H1 (cell line): Measurements from ENCODE around the gene RASSF3. TPM values are rescaled to one million over a fixed set of nuclear protein-coding genes. Genes with fewer than 3 reads are reported as not detected.

ENCODE experiments used
- CTCF ChIA-PET: fragments of 300-600 bp; sonication (Branson Sonifier 250); formaldehyde crosslinking; loops from one replicate; lab custom pipeline; 2021; ENCODE audit not compliant: partially characterized antibody; lab: Charles Lee
- POLR2A ChIA-PET: fragments of 300-600 bp; sonication (Branson Sonifier 250); formaldehyde crosslinking; loops from one replicate; lab custom pipeline; 2021; ENCODE audit warnings: inconsistent platforms; ENCODE audit not compliant: partially characterized antibody; lab: Charles Lee
- DNase-seq, 2 experiments: peaks; one replicate each; pipeline versions ENCODE4 v3.0.0 to v3.0.0-alpha.2; 2010 to 2022; ENCODE audit warnings: low spot score in 2 of 2, low read depth in 1 of 2, mixed read lengths in 1 of 2
- FAIRE-seq: peaks from 2 replicates; lab custom pipeline; 2011; peaks lifted over from hg19 to GRCh38; lab: Jason Lieb, UNC
- H2AFZ ChIP-seq: 2 replicates; pipeline ENCODE4 v1.8.1; 2012; ENCODE audit warnings: low read length, inconsistent platforms
- H2AK5ac ChIP-seq: 2 replicates; pipeline ENCODE4 v1.6.1; 2013; ENCODE audit warnings: low read depth, low read length
- H2BK120ac ChIP-seq: replicated peaks from 2 replicates; pipeline ENCODE3; 2013; ENCODE audit warnings: low read depth, low read length, inconsistent platforms
- H2BK12ac ChIP-seq: 2 replicates; pipeline ENCODE4 v1.6.1; 2013; ENCODE audit warnings: low read depth, low read length
- H2BK15ac ChIP-seq: 2 replicates; pipeline ENCODE4 v1.6.1; 2013; ENCODE audit warnings: low read length
- H2BK20ac ChIP-seq: 2 replicates; pipeline ENCODE4 v1.6.1; 2013; ENCODE audit warnings: low read length
- H2BK5ac ChIP-seq: 2 replicates; pipeline ENCODE4 v1.6.1; 2013; ENCODE audit warnings: low read depth, low read length
- H3K14ac ChIP-seq: 2 replicates; pipeline ENCODE4 v1.6.1; 2013; ENCODE audit warnings: inconsistent platforms; ENCODE audit not compliant: insufficient read length
- H3K18ac ChIP-seq: 2 replicates; pipeline ENCODE4 v1.6.1; 2013; ENCODE audit warnings: low read length; ENCODE audit errors: extremely low read depth
- H3K23ac ChIP-seq: 2 replicates; pipeline ENCODE4 v1.6.1; 2013; ENCODE audit warnings: inconsistent platforms; ENCODE audit not compliant: insufficient read length
- H3K23me2 ChIP-seq: 2 replicates; pipeline ENCODE4 v1.6.1; 2013; ENCODE audit warnings: low read depth, low read length
- H3K27ac ChIP-seq: 2 replicates; pipeline ENCODE4 v1.6.1; 2011; ENCODE audit warnings: low read depth, low read length, inconsistent platforms
- H3K27me3 ChIP-seq, 4 experiments: replicated peaks in 1 of 4; 1 replicate in 1 of 4; 2 replicates in 3 of 4; pipeline versions ENCODE4 v1.6.1 to v1.8.1; 2011 to 2013; ENCODE audit warnings: low read length in 3 of 4, mild to moderate bottlenecking in 3 of 4, inconsistent platforms in 2 of 4, mixed read lengths in 2 of 4, moderate library complexity in 1 of 4; ENCODE audit not compliant: control insufficient read depth in 3 of 4, insufficient read depth in 3 of 4; ENCODE audit errors: extremely low read depth in 1 of 4
- H3K36me3 ChIP-seq, 4 experiments: 2 replicates each; pipeline versions ENCODE4 v1.6.1 to v1.8.1; 2011 to 2013; ENCODE audit warnings: mild to moderate bottlenecking in 4 of 4, low read length in 3 of 4, moderate library complexity in 2 of 4, control low read depth in 1 of 4, inconsistent platforms in 1 of 4; ENCODE audit not compliant: insufficient read depth in 4 of 4, control insufficient read depth in 2 of 4
- H3K4ac ChIP-seq: replicated peaks from 2 replicates; pipeline ENCODE3; 2013; ENCODE audit warnings: low read length, low read depth, mixed read lengths, inconsistent platforms; ENCODE audit not compliant: insufficient read length
- H3K4me1 ChIP-seq, 4 experiments: replicated peaks in 1 of 4; 1 replicate in 1 of 4; 2 replicates in 3 of 4; pipeline versions ENCODE4 v1.6.1 to v1.8.1; 2011 to 2013; ENCODE audit warnings: low read length in 3 of 4, inconsistent platforms in 2 of 4, mixed read lengths in 1 of 4; ENCODE audit not compliant: insufficient read depth in 4 of 4, control insufficient read depth in 3 of 4
- H3K4me2 ChIP-seq, 2 experiments: 2 replicates each; pipeline versions ENCODE4 v1.6.1 to v1.8.1; 2011 to 2013; ENCODE audit warnings: low read depth in 2 of 2, low read length in 2 of 2, control low read depth in 1 of 2, inconsistent platforms in 1 of 2, mild to moderate bottlenecking in 1 of 2; ENCODE audit not compliant: insufficient read depth in 1 of 2
- H3K4me3 ChIP-seq, 4 experiments: fragments of 200-600, 300-600 bp in 1 of 4; sonication (generic), shearing (Covaris generic), sonication (Bioruptor Twin) in 1 of 4; 2 replicates each; pipeline versions ENCODE4 v1.5.1 to v1.8.1; 2011 to 2016; ENCODE audit warnings: low read length in 4 of 4, low read depth in 3 of 4, control low read depth in 2 of 4, inconsistent platforms in 2 of 4, mild to moderate bottlenecking in 2 of 4, mixed read lengths in 1 of 4, moderate library complexity in 1 of 4; ENCODE audit not compliant: insufficient read depth in 2 of 4; ENCODE audit errors: extremely low read depth in 1 of 4
- H3K56ac ChIP-seq: replicated peaks from 2 replicates; pipeline ENCODE3; 2013; ENCODE audit warnings: low read depth, mild to moderate bottlenecking, mixed read lengths, low read length, inconsistent platforms; ENCODE audit not compliant: insufficient read length
- H3K79me1 ChIP-seq: 2 replicates; pipeline ENCODE4 v1.6.1; 2013; ENCODE audit warnings: low read depth, low read length, control low read depth
- H3K79me2 ChIP-seq, 2 experiments: 2 replicates each; pipeline versions ENCODE4 v1.6.1 to v1.8.1; 2012 to 2013; ENCODE audit warnings: low read length in 2 of 2, mild to moderate bottlenecking in 2 of 2, inconsistent platforms in 1 of 2; ENCODE audit not compliant: insufficient read depth in 2 of 2, control insufficient read depth in 1 of 2
- H3K9ac ChIP-seq, 4 experiments: replicated peaks in 1 of 4; 1 replicate in 1 of 4; 2 replicates in 3 of 4; pipeline versions ENCODE4 v1.6.1 to v1.8.1; 2011 to 2013; ENCODE audit warnings: low read depth in 3 of 4, low read length in 3 of 4, control low read depth in 2 of 4, mild to moderate bottlenecking in 2 of 4, moderate library complexity in 2 of 4, inconsistent platforms in 1 of 4; ENCODE audit errors: extremely low read depth in 1 of 4
- H3K9me3 ChIP-seq, 2 experiments: 2 replicates each; pipeline versions ENCODE4 v1.6.1 to v1.8.1; 2012 to 2013; ENCODE audit warnings: mild to moderate bottlenecking in 2 of 2, moderate library complexity in 2 of 2, control low read depth in 1 of 2, inconsistent platforms in 1 of 2, low read depth in 1 of 2, low read length in 1 of 2, mixed read lengths in 1 of 2; ENCODE audit not compliant: insufficient read depth in 2 of 2
- H4K20me1 ChIP-seq, 2 experiments: replicated peaks in 1 of 2; 2 replicates each; pipeline versions ENCODE3 to v1.8.1; 2011 to 2013; ENCODE audit warnings: inconsistent platforms in 2 of 2, low read length in 2 of 2, mild to moderate bottlenecking in 1 of 2; ENCODE audit not compliant: insufficient read depth in 2 of 2, control insufficient read depth in 1 of 2
- H4K5ac ChIP-seq: 2 replicates; pipeline ENCODE4 v1.6.1; 2013; ENCODE audit warnings: low read length, low read depth, mixed read lengths, inconsistent platforms; ENCODE audit not compliant: insufficient read length
- H4K8ac ChIP-seq: 2 replicates; pipeline ENCODE4 v1.8.0; 2013; ENCODE audit warnings: mild to moderate bottlenecking, moderate library complexity, low read length, inconsistent platforms; ENCODE audit not compliant: insufficient read depth; ENCODE audit errors: extremely low read depth
- H4K91ac ChIP-seq: replicated peaks from 2 replicates; pipeline ENCODE3; 2013; ENCODE audit warnings: low read length, mixed read lengths, inconsistent platforms; ENCODE audit not compliant: insufficient read length
- BACH1 ChIP-seq: IDR thresholded peaks from 2 replicates; pipeline ENCODE4 v1.6.1; 2012; ENCODE audit warnings: low read length, improper control_type of control experiment
- CBX5 ChIP-seq: fragments of 300-800, 300-1000 bp; sonication (generic); IDR thresholded peaks from 2 replicates; pipeline ENCODE4 v1.7.1; 2016; ENCODE audit warnings: antibody characterized with exemption, low read length, low read depth
- CHD2 ChIP-seq: IDR thresholded peaks from 2 replicates; pipeline ENCODE4 v1.6.1; 2012; ENCODE audit warnings: low read length, improper control_type of control experiment
- EZH2 ChIP-seq: fragments of 200-600 bp; sonication (generic); IDR thresholded peaks from 2 replicates; pipeline ENCODE4 v1.7.1; 2012; ENCODE audit warnings: low read depth, mild to moderate bottlenecking, moderate library complexity, low read length, inconsistent platforms; ENCODE audit not compliant: severe bottlenecking
- KDM4A ChIP-seq: IDR thresholded peaks from one replicate; pipeline ENCODE4 v1.7.1; 2012; ENCODE audit warnings: low read depth, mild to moderate bottlenecking, moderate library complexity, low read length, inconsistent platforms; ENCODE audit not compliant: severe bottlenecking
- MAX ChIP-seq: IDR thresholded peaks from 2 replicates; pipeline ENCODE4 v1.6.1; 2012; ENCODE audit warnings: inconsistent platforms
- PHF8 ChIP-seq: fragments of 200-600 bp; sonication (generic); conservative IDR thresholded peaks from 2 replicates; pipeline ENCODE4 v1.7.1; 2012; ENCODE audit warnings: low read depth, mild to moderate bottlenecking, inconsistent platforms, low read length, moderate library complexity
- POLR2A ChIP-seq, 2 experiments: IDR thresholded peaks; 1 replicate in 1 of 2; 2 replicates in 1 of 2; pipeline ENCODE4 v1.6.1; 2011; ENCODE audit warnings: low read depth in 2 of 2, low read length in 2 of 2, mild to moderate bottlenecking in 2 of 2; ENCODE audit errors: control extremely low read depth in 1 of 2
- POU5F1 ChIP-seq: IDR thresholded peaks from 2 replicates; pipeline ENCODE4 v1.6.1; 2011; ENCODE audit warnings: low read depth, mild to moderate bottlenecking, low read length, moderate library complexity
- RBBP5 ChIP-seq: IDR thresholded peaks from 2 replicates; pipeline ENCODE4 v1.7.1; 2012; ENCODE audit warnings: low read depth, mild to moderate bottlenecking, inconsistent platforms, low read length, moderate library complexity, borderline replicate concordance
- RFX5 ChIP-seq: IDR thresholded peaks from 2 replicates; pipeline ENCODE4 v1.6.1; 2011; ENCODE audit warnings: low read depth, low read length, improper control_type of control experiment, borderline replicate concordance
- SAP30 ChIP-seq: fragments of 300-600 bp; sonication (generic); IDR thresholded peaks from 2 replicates; pipeline ENCODE4 v1.7.1; 2012; ENCODE audit warnings: low read length, moderate library complexity, mild to moderate bottlenecking, inconsistent platforms; ENCODE audit not compliant: insufficient read depth, insufficient replicate concordance
- TAF1 ChIP-seq: IDR thresholded peaks from 2 replicates; pipeline ENCODE4 v1.6.1; 2011; ENCODE audit warnings: mild to moderate bottlenecking, low read depth, low read length
- WGBS, 2 experiments: shearing (Covaris generic) in 1 of 2; methylation state at CpG; one replicate each; pipeline versions ENCODE4 v1.1.6 to v1.1.7; 2013 to 2015; ENCODE audit warnings: low lambda C conversion rate in 2 of 2, mixed read lengths in 2 of 2, inconsistent platforms in 1 of 2, low coverage in 1 of 2, missing lambda C conversion rate in 1 of 2; ENCODE audit not compliant: insufficient replicate concordance in 2 of 2, insufficient coverage in 1 of 2, insufficient read length in 1 of 2; ENCODE audit errors: extremely low coverage in 1 of 2, missing lambda C conversion rate in 1 of 2; 5-methylcytosine and 5-hydroxymethylcytosine counted together
- polyA plus RNA-seq, 7 experiments: library from polyadenylated mRNA; depleted of rRNA in 3 of 7; stranded (reverse) in 5 of 7; unstranded in 2 of 7; fragments of >200 nt in 5 of 7; fragments of 200-250 nt in 2 of 7; gene quantifications; 1 replicate in 5 of 7; 2 replicates in 1 of 7; 4 replicates in 1 of 7; pipeline versions ENCODE4 v1.2.1 to v1.2.3, GENCODE V29; 2011 to 2013; ENCODE audit warnings: missing spikeins in 2 of 7, mixed read lengths in 2 of 7
- total RNA-seq: library from RNA; stranded (reverse); fragmentation: NEBNext Ultra II Directional; extraction: Animal tissue kit (Norgen Biotek cat#: 25700); gene quantifications from 2 replicates; pipeline ENCODE4 v1.2.1, GENCODE V29; 2021
- TF ChIP-seq, protein P1 (sequence below): IDR thresholded peaks from 2 replicates; pipeline ENCODE4 v1.6.1; 2012; ENCODE audit warnings: inconsistent platforms

Gene RASSF3
- total and polyA plus RNA-seq, 2 of the 8 experiments (the other 6 are each of a cell fraction or from before 2014, with no cell fraction given): 19.1 to 64.3 TPM

GRCh38 chr12:64723630-64724029 is 113.3 kb downstream of the RASSF3 start:
- H2BK12ac ChIP-seq: no peak overlapping the region
- no peaks in the 10 kb centered on the region for H3K9me3 ChIP-seq
- no peak overlapping the region for H4K8ac ChIP-seq
- WGBS, 2 experiments: 94% methylated on average over 2 of the region's 2 CpGs; no CpG with 5 or more reads in 1 of the 2 experiments
- no peaks in the 10 kb centered on the region for H3K23me2 ChIP-seq
- no peak overlapping the region for H3K56ac ChIP-seq
- no peaks in the 10 kb centered on the region for H3K79me2 ChIP-seq
- H3K4me1 ChIP-seq: no peaks in the 10 kb centered on the region
- H3K23ac ChIP-seq: no peak overlapping the region
- H3K27ac ChIP-seq: no peak overlapping the region
- POLR2A ChIA-PET: no interaction called here
- H2AFZ ChIP-seq: no peak overlapping the region
- no peak overlapping the region for H3K9ac ChIP-seq
- FAIRE-seq (no peak), DNase-seq (no peak)
- H3K4me2 ChIP-seq: no peak overlapping the region
- no peak overlapping the region for H3K4ac ChIP-seq
- H2BK5ac ChIP-seq: no peak overlapping the region
- no peaks in the 10 kb centered on the region for H3K27me3 ChIP-seq
- no peak overlapping the region for H2BK120ac ChIP-seq
- no peak overlapping the region for H4K5ac ChIP-seq
- no peaks in the 10 kb centered on the region for H3K79me1 ChIP-seq
- peaks cover 0 to under 1% of the 10 kb centered on the region in 2 experiments for H4K20me1 ChIP-seq
- H2BK15ac ChIP-seq: no peak overlapping the region
- no peak overlapping the region for H2AK5ac ChIP-seq
- no peak overlapping the region for H2BK20ac ChIP-seq
- CTCF ChIA-PET: interaction anchor here (1.3 kb wide), 2 partner anchors 12 to 116 kb away, joined by 3 to 4 read pairs; no protein-coding TSS in a partner anchor
- H3K18ac ChIP-seq: no peak overlapping the region
- no peak overlapping the region for H3K14ac ChIP-seq
- H3K4me3 ChIP-seq: no peak overlapping the region
- peaks cover 2 to 41% (median 8%) of the 10 kb centered on the region in 4 experiments; a peak in 7 of 8 replicates for H3K36me3 ChIP-seq
- no peak overlapping the region for H4K91ac ChIP-seq
- TF ChIP-seq KDM4A (no peak), CHD2 (no peak), BACH1 (no peak), SAP30 (no peak), EZH2 (no peak), PHF8 (no peak), RFX5 (no peak), POLR2A (IDR thresholded peaks at IDR 0.05; ENCODE audit: control extremely low read depth in 1 of 2, low read depth in 2 of 2, low read length in 2 of 2) (no peak), POU5F1 (no peak), MAX (no peak), RBBP5 (no peak), TAF1 (no peak), CBX5 (no peak)
- TF ChIP-seq, protein P1, sequence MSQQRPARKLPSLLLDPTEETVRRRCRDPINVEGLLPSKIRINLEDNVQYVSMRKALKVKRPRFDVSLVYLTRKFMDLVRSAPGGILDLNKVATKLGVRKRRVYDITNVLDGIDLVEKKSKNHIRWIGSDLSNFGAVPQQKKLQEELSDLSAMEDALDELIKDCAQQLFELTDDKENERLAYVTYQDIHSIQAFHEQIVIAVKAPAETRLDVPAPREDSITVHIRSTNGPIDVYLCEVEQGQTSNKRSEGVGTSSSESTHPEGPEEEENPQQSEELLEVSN: no peak
